Osteoblast (primary cell): Measurements from ENCODE around the gene PEX7. TPM values are rescaled to one million over a fixed set of nuclear protein-coding genes. Genes with fewer than 3 reads are reported as not detected.

Source experiments
- DNase-seq: peaks from one replicate; pipeline ENCODE4 v3.0.0; 2011; ENCODE audit warnings: low spot score, mixed read lengths; ENCODE audit not compliant: insufficient read length; ENCODE audit errors: missing footprints
- H2AFZ ChIP-seq: 2 replicates; pipeline ENCODE4 v1.6.0; 2011; ENCODE audit warnings: mild to moderate bottlenecking, low read length
- H3K27ac ChIP-seq: 2 replicates; pipeline ENCODE4 v1.5.1; 2011; ENCODE audit warnings: mild to moderate bottlenecking, low read depth, low read length, moderate library complexity
- H3K27me3 ChIP-seq: 2 replicates; pipeline ENCODE4 v1.6.0; 2012; ENCODE audit warnings: mild to moderate bottlenecking, control low read depth, inconsistent platforms, low read length, moderate library complexity; ENCODE audit not compliant: insufficient read depth
- H3K36me3 ChIP-seq: 2 replicates; pipeline ENCODE4 v1.5.1; 2011; ENCODE audit warnings: mild to moderate bottlenecking, low read length, control low read depth, moderate library complexity; ENCODE audit not compliant: insufficient read depth
- H3K4me1 ChIP-seq: 2 replicates; pipeline ENCODE4 v1.5.1; 2011; ENCODE audit warnings: mild to moderate bottlenecking, low read length, control low read depth, moderate library complexity; ENCODE audit not compliant: insufficient read depth
- H3K4me2 ChIP-seq: 2 replicates; pipeline ENCODE4 v1.6.0; 2011; ENCODE audit warnings: mild to moderate bottlenecking, low read length; ENCODE audit not compliant: insufficient read depth
- H3K4me3 ChIP-seq: fragments of 200-600 bp; sonication (generic); 3 replicates; pipeline ENCODE4 v1.5.1; 2012; ENCODE audit warnings: mild to moderate bottlenecking, low read length, inconsistent platforms; ENCODE audit not compliant: insufficient read depth
- H3K79me2 ChIP-seq: 2 replicates; pipeline ENCODE4 v1.6.0; 2012; ENCODE audit warnings: mild to moderate bottlenecking, low read length, control low read depth, inconsistent platforms; ENCODE audit not compliant: insufficient read depth
- H3K9me3 ChIP-seq: 2 replicates; pipeline ENCODE4 v1.5.1; 2011; ENCODE audit warnings: low read depth, low read length, control low read depth
- H4K20me1 ChIP-seq: 2 replicates; pipeline ENCODE4 v1.6.0; 2012; ENCODE audit warnings: mild to moderate bottlenecking, low read length, control low read depth; ENCODE audit not compliant: insufficient read depth
- total RNA-seq: library from RNA; depleted of rRNA; stranded (reverse); fragments of >200 nt; gene quantifications from 2 replicates; pipeline ENCODE4 v1.2.3, GENCODE V29; 2012
- TF ChIP-seq, protein P1 (sequence below): IDR thresholded peaks from 2 replicates; pipeline ENCODE4 v1.5.1; 2011; ENCODE audit warnings: mild to moderate bottlenecking, low read depth, low read length, moderate library complexity; ENCODE audit errors: extremely low read depth

The PEX7 gene
- total RNA-seq, 1 donor, result 5.4 TPM

GRCh38 chr6:136791296-136792094, 30.9 kb upstream of the PEX7 start:
- peak overlapping the region; percentile 79 for H3K4me2 ChIP-seq
- H3K36me3 ChIP-seq, result no peaks in the 10 kb centered on the region
- peak overlapping the region; percentile 89 for H2AFZ ChIP-seq
- no peaks in the 10 kb centered on the region for H4K20me1 ChIP-seq
- peaks cover 27% of the 10 kb centered on the region for H3K4me1 ChIP-seq
- no peaks in the 10 kb centered on the region for H3K9me3 ChIP-seq
- peaks cover 52% of the 10 kb centered on the region for H3K79me2 ChIP-seq
- TF ChIP-seq, protein P1, sequence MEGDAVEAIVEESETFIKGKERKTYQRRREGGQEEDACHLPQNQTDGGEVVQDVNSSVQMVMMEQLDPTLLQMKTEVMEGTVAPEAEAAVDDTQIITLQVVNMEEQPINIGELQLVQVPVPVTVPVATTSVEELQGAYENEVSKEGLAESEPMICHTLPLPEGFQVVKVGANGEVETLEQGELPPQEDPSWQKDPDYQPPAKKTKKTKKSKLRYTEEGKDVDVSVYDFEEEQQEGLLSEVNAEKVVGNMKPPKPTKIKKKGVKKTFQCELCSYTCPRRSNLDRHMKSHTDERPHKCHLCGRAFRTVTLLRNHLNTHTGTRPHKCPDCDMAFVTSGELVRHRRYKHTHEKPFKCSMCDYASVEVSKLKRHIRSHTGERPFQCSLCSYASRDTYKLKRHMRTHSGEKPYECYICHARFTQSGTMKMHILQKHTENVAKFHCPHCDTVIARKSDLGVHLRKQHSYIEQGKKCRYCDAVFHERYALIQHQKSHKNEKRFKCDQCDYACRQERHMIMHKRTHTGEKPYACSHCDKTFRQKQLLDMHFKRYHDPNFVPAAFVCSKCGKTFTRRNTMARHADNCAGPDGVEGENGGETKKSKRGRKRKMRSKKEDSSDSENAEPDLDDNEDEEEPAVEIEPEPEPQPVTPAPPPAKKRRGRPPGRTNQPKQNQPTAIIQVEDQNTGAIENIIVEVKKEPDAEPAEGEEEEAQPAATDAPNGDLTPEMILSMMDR, result no peak
- DNase-seq, result peak; percentile 58
- H3K27me3 ChIP-seq, result no peaks in the 10 kb centered on the region
- H3K4me3 ChIP-seq, result peak overlapping the region; percentile 98
- H3K27ac ChIP-seq, result peak overlapping the region; percentile 73

GRCh38 chr6:136792095-136792409, 30.3 kb upstream of the PEX7 start:
- peak overlapping the region; percentile 88 for H3K4me2 ChIP-seq
- no peaks in the 10 kb centered on the region for H3K9me3 ChIP-seq
- H3K79me2 ChIP-seq, result peaks cover 46% of the 10 kb centered on the region
- peak overlapping the region; percentile 89 for H2AFZ ChIP-seq
- no peaks in the 10 kb centered on the region for H4K20me1 ChIP-seq
- H3K27ac ChIP-seq, result peak overlapping the region; percentile 73
- H3K36me3 ChIP-seq, result no peaks in the 10 kb centered on the region
- peaks cover 25% of the 10 kb centered on the region for H3K4me1 ChIP-seq
- peak overlapping the region; percentile 98 for H3K4me3 ChIP-seq
- no peaks in the 10 kb centered on the region for H3K27me3 ChIP-seq
- DNase-seq, result peak; percentile 88
- TF ChIP-seq, protein P1, result no peak

GRCh38 chr6:136792410-136793262, 29.8 kb upstream of the PEX7 start, which contains the start of gene MAP3K5:
MAP3K5 (minus strand) TSS chr6:136792477; CDS start chr6:136792157, 320 bp downstream.
- H4K20me1 ChIP-seq, result no peaks in the 10 kb centered on the region
- H3K4me3 ChIP-seq, result peak within 1 kb of the TSS; percentile 98
- no peaks in the 10 kb centered on the region for H3K27me3 ChIP-seq
- peak within 1 kb of the TSS; percentile 84 for H3K27ac ChIP-seq
- TF ChIP-seq, protein P1, result peak; percentile 74
- H3K79me2 ChIP-seq, result peaks cover 41% of the 10 kb centered on the region
- peaks cover 19% of the 10 kb centered on the region for H3K4me1 ChIP-seq
- H3K9me3 ChIP-seq, result no peaks in the 10 kb centered on the region
- no peaks in the 10 kb centered on the region for H3K36me3 ChIP-seq
- H2AFZ ChIP-seq, result peak within 1 kb of the TSS; percentile 98
- H3K4me2 ChIP-seq, result peak within 1 kb of the TSS; percentile 88
- peak; percentile 91 for DNase-seq

DNA sequence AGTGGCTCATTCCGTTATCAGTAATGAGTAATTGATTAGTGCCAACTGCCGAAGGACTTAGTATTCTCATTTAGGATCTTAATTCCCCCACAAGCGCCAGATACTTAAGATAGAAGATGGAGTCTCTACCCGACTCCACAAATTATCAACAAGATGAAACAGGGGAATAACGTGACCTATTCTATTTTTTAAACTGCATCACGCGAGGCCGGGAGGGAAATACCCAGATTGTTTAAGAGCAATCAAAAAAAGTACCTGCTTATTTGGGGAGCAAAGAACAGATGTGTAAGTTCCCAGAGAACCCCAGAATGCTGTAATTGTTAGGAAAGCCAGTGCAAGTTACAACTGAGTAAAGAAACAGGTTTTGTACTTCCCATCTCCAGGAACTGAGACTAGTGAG, 29.0 kb upstream of the PEX7 start:
- Histone ChIP-seq H3K4me3 (peak overlapping the region; percentile 98), H3K4me2 (peak overlapping the region; percentile 88), H3K9me3 (no peaks in the 10 kb centered on the region), H3K27ac (peak overlapping the region; percentile 84), H2AFZ (peak overlapping the region; percentile 98), H3K36me3 (no peaks in the 10 kb centered on the region), H3K27me3 (no peaks in the 10 kb centered on the region), H3K79me2 (peaks cover 40% of the 10 kb centered on the region), H4K20me1 (no peaks in the 10 kb centered on the region), H3K4me1 (peaks cover 14% of the 10 kb centered on the region)
- no peak for DNase-seq
- TF ChIP-seq, protein P1, result no peak
